Ovary (tissue), 3 donors: Measurements from ENCODE around the gene ANKRD2.

Experiments used
- CTCF ChIP-seq, 3 donors: fragments of 450-650 bp in 2 of 3; fragments of 200-600 bp in 1 of 3; IDR thresholded peaks; one replicate each; pipeline versions ENCODE4 v1.5.1 to v1.8.0; 2016 to 2022; ENCODE audit warnings: antibody characterized with exemption in 3 of 3, mild to moderate bottlenecking in 1 of 3
- POLR2A ChIP-seq: fragments of 450-650 bp; IDR thresholded peaks from one replicate; pipeline ENCODE4 v1.6.1; 2017; ENCODE audit warnings: antibody characterized with exemption, mild to moderate bottlenecking, moderate library complexity
- donor health status: DM: no; HTN: no; CAD: no.

GRCh38 chr10:97538839-97539238, 33.7 kb upstream of the ANKRD2 start:
- TF ChIP-seq CTCF (IDR thresholded peaks at IDR 0.05) (no peak), POLR2A (no peak)
